Amniotic stem cell (primary cell): ENCODE measurements around the gene COG4.
"Not testable (repeated sequence)": the region's sequence is repeated elsewhere in the genome, so short reads cannot be mapped to it uniquely, and the experiment has no call there.

Source experiments
- DNase-seq: peaks from one replicate; lab custom pipeline; 2025; lab: John Stamatoyannopoulos, UW

The COG4 gene

GRCh38 chr16:70526403-70526802, 3.0 kb upstream of the COG4 start:
- DNase-seq: no peak

DNA sequence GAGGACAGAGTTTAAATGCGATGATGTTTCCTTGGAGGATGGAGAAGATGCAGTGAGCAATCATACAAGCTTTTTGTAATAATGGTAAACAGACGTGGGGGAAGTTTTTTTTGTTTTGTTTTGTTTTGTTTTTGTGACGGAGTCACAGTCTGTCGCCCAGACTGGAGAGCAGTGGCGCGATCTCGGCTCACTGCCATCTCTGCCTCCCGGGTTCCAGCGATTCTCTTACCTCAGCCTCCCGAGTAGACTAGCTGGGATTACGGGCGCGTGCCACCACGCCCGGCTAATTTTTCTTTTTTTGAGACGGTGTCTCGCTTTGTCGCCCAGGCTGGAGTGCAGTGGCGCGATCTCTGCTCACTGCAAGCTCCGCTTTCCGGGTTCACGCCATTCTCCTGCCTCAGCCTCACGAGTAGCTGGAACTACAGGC, 1.1 kb upstream of the COG4 start:
- DNase-seq: not testable (repeated sequence)

- no peak for DNase-seq
Measured at GRCh38 chr16:70523743-70524398, 517 bp upstream of the COG4 start, which contains the start of gene SF3B3. SF3B3 (plus strand) TSS chr16:70523816; CDS start chr16:70526657, 2,841 bp downstream.

- DNase-seq: no peak
Measured at GRCh38 chr16:70522216-70523075, 908 bp downstream of the COG4 start.

GRCh38 chr16:70520612-70521297, 2.6 kb downstream of the COG4 start:
- DNase-seq: peak; percentile 55

DNA sequence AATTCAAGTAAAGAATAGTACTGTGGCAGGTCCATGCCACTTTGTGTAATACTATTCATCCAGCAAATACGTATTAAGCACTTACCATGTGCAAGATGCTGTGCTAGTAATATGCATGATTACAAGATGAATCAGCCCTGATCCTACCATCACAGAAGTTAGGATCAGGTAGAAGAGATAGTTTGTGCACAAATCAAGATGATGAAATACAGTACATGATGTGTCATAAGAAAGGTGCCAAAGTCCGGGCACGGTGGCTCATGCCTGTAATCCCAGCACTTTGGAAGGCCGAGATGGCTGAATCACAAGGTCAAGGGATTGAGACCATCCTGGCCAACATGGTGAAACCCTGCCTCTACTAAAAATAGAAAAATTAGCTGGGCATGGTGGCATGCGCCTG, 10.9 kb downstream of the COG4 start:
- DNase-seq: no peak

DNA sequence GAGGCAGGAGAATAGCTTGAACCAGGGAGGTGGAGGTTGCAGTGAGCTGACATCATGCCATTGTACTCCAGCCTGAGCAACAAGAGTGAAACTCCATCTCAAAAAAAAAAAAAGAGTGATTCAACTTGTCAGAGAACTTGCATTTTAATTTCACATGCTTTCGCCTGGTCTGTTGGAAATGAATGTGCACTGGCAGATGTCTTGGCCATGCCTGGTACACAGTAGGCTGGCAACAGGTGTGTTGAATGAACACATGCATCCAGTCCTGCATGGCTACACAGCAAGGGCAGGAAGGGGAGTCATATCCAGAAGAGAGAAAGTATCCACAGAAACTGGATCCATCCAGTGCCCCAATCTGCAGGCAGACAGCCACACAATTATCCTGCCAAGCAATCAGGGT, 11.5 kb downstream of the COG4 start:
- DNase-seq: no peak

- no peak for DNase-seq
Measured at GRCh38 chr16:70510216-70510615, 13.1 kb downstream of the COG4 start.

GRCh38 chr16:70508752-70509151, 14.6 kb downstream of the COG4 start:
- no peak for DNase-seq

DNA sequence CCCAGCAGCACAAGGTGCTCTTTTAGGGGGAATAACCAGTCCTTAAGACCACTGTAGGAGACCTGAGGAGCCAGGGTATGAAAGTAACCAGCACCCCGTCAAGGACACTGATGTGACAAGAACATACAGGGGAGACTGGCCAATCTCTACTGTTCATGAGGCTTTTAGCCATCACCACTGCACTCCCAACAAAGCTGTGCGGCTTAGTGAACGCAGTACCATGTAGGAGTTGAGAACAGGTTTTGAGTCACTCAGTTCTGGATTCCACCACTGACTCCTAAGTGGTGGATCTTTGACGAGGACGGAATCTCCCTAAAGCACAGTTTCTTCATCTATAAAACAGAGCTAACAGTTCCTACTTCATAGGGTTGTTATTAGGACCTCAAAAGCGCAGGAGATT, 26.8 kb downstream of the COG4 start:
- no peak for DNase-seq

- no peak for DNase-seq
Measured at GRCh38 chr16:70495425-70496182, 27.8 kb downstream of the COG4 start.

DNA sequence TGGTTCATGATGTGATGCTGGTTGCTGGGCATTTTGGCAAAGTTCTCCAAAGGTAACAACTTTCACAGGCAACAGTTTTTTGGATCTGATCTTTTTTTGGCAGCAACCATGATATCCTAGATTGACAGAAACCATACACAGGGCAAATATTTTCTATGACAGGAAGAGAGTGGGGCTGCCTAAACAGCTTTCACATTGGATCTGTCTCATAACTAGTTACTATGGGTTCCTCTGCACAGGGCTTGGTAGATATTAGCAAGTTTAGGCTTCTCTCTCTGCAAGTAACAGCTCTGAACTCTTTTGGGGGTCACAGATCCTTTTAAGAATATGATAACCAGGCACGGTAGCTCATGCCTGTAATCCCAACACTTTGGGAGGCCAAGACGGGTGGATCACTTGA, 28.6 kb downstream of the COG4 start:
- DNase-seq: no peak

DNA sequence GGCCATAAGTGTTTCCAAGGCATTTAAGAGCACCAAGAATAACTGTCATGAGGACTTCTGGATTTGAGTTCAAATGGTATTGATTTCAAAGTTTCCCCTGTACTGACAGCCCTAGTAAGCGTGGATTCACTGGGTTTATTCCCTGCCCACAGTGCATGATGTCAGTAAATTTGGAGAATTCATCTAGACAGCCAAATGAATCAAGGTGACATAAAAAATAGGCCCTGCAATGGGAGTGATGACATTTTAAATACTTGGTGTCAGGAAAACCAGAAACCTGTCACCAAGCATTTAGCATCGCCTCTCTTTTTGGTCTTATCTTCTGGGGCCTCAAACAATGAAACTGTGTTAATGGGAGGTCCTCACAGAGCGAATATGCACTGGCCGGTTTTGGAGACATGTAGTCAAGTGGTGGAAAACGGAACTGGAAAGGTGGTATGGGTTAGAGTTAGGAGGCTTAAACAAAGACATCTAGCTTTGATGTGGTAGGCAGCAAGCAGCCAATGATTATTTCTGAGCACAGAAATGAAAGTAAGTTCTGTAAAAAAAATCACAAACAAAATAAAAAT, 29.1 kb downstream of the COG4 start:
- DNase-seq: no peak

DNA sequence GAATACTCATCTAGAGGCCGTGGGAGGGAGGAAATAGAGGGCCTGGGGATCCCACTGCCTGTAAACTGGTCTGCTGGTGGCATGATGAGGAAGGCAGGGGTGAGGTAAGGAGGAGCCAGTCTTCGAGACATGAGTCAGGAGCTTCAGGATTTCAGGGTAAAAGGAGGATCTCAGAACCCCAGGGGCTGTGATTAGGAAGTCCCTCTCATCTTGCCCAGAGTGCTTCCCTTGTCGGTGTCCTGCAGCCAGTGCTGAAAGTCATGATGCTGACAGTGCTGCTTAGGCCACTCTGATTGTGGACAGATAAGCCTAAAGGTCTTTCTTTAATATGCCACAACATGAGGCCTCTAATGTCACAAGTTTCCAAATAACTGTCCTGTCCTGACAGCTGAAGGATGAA, 29.6 kb downstream of the COG4 start:
- no peak for DNase-seq

GRCh38 chr16:70490261-70490660, 33.1 kb downstream of the COG4 start:
- DNase-seq: no peak

- no peak for DNase-seq
Measured at GRCh38 chr16:70484867-70485266, 38.5 kb downstream of the COG4 start.

- no peak for DNase-seq
Measured at GRCh38 chr16:70483426-70483825, 39.9 kb downstream of the COG4 start.

DNA sequence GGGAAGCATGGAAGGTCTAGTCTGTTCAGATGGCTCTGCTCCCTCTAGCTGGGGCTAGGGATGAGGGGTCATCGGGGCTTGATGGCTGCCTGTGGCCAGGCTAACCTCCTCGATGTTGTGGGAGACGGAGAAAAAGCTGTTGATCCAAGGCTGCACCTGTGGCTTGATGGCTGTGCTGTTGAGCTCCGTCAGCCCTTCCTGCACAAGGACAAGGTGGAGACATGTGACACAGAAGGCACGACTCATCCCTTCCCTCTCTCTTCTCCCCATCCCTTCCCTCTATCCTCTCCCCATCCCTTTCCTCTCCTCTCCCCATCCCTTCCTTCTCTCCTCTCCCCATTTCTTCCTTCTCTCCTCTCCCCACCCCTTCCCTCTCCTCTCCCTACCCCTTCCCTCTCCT, 40.7 kb downstream of the COG4 start:
- no peak for DNase-seq

GRCh38 chr16:70481929-70482536, 41.3 kb downstream of the COG4 start:
- no peak for DNase-seq

DNA sequence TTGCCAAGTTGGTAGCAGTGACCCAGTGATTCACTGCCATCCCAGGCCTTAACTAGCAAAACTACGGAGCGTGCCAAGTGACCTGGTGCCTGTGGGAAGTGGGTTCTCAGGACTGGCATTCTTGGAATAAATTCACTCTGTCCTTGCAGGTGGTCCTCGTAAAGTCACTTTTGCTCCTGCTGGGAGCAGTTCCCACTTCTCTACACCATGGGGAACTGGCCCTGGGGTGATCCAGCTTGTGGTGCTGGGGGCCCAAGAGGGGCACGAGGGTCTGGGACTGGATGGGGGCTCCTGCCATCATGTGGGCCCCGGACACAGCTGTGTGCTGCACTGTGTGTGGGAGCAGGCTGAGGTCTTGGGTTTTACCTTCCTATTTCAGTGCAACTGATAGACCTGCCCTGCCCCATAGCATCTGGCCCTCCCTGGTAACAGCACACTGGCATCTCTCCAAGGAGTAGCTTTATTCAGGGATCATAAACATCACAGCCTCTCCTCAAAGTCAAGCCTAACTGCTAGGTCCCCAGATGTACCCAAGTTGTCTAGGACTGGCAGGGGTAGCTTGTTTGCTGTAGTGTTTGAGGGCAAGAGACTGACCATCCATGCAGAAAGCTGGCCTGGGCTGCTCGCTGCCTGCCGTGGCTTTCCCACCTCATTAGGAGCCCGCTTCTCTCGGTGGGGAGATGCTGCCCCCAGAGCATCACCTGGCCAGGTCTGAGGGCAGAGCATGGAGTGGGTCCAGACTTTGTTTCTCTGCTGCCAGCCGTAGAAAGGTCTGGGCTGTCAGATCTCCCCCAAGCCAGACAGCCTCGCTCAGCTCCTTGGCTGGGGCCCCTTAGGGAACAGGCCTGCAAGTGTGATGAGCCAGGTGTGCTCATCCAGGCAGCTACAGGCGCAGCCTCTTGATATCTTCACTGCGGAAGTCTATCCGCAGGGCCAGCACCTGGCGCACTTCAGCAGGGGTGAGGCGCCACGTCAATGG, 42.9 kb downstream of the COG4 start:
- DNase-seq: no peak
